Kidney epithelial cell (primary cell): ENCODE data around the gene CCDC92B. TPM values are rescaled to one million over a fixed set of nuclear protein-coding genes. Genes with fewer than 3 reads are reported as not detected.

Experiments used
- DNase-seq: peaks from one replicate; pipeline ENCODE4 v3.0.0-alpha.2; 2010; ENCODE audit warnings: low read depth
- H3K27me3 ChIP-seq: 2 replicates; pipeline ENCODE4 v1.6.0; 2011; ENCODE audit warnings: low read length; ENCODE audit not compliant: control insufficient read depth, insufficient read depth
- H3K36me3 ChIP-seq: 2 replicates; pipeline ENCODE4 v1.5.1; 2011; ENCODE audit warnings: low read length; ENCODE audit not compliant: control insufficient read depth, insufficient read depth
- H3K4me3 ChIP-seq: 2 replicates; pipeline ENCODE4 v1.5.1; 2011; ENCODE audit warnings: low read depth, mild to moderate bottlenecking, control low read depth, low read length
- CTCF ChIP-seq: IDR thresholded peaks from 2 replicates; pipeline ENCODE4 v1.5.1; 2011; ENCODE audit warnings: mild to moderate bottlenecking, moderate library complexity, low read length, control low read depth, inconsistent platforms; ENCODE audit not compliant: insufficient read depth, poor library complexity, severe bottlenecking
- total RNA-seq: library from RNA; depleted of rRNA; stranded (reverse); fragments of >200 nt; gene quantifications from 2 replicates; pipeline ENCODE4 v1.2.3, GENCODE V29; 2015

CCDC92B gene
- total RNA-seq, 1 donor from 2014 or later = not detected

GRCh38 chr17:2751491-2751890, 2.0 kb upstream of the CCDC92B start:
- H3K4me3 ChIP-seq = no peak overlapping the region
- DNase-seq = no peak
- H3K36me3 ChIP-seq = no peaks in the 10 kb centered on the region
- TF ChIP-seq CTCF = no peak
- peaks cover 44% of the 10 kb centered on the region for H3K27me3 ChIP-seq

GRCh38 chr17:2750721-2751120, 1.3 kb upstream of the CCDC92B start:
- H3K4me3 ChIP-seq = no peak overlapping the region
- no peak for DNase-seq
- peaks cover 37% of the 10 kb centered on the region for H3K27me3 ChIP-seq
- no peak for TF ChIP-seq CTCF
- no peaks in the 10 kb centered on the region for H3K36me3 ChIP-seq

- Histone ChIP-seq H3K36me3 (no peaks in the 10 kb centered on the region), H3K27me3 (peaks cover 41% of the 10 kb centered on the region), H3K4me3 (no peak overlapping the region)
- TF ChIP-seq CTCF = no peak
- DNase-seq = peak; percentile 9
Observed at GRCh38 chr17:2749784-2750181, 331 bp upstream of the CCDC92B start.

GRCh38 chr17:2745317-2746037, 4.0 kb downstream of the CCDC92B start:
- no peak for DNase-seq
- H3K36me3 ChIP-seq = no peaks in the 10 kb centered on the region
- H3K27me3 ChIP-seq = peaks cover 36% of the 10 kb centered on the region
- no peak overlapping the region for H3K4me3 ChIP-seq
- TF ChIP-seq CTCF = no peak

GRCh38 chr17:2737693-2738092, 11.8 kb downstream of the CCDC92B start:
- no peak for DNase-seq

More at GRCh38 chr17:2737693-2738092, 11.8 kb downstream of the CCDC92B start:
- H3K27me3 ChIP-seq = peaks cover 9% of the 10 kb centered on the region
- H3K36me3 ChIP-seq = no peaks in the 10 kb centered on the region
- H3K4me3 ChIP-seq = no peak overlapping the region
- no peak for TF ChIP-seq CTCF
